H9 (cell line): Measurements from ENCODE around the gene LGALS12. TPM values are rescaled to one million over a fixed set of nuclear protein-coding genes. Genes with fewer than 3 reads are reported as not detected.

Source experiments
- DNase-seq: peaks from one replicate; pipeline ENCODE4 v3.0.0-alpha.2; 2017
- H2AFZ ChIP-seq: one replicate; pipeline ENCODE4 v1.6.1; 2013; ENCODE audit warnings: mild to moderate bottlenecking, low read length, control low read depth, moderate library complexity
- H2AK5ac ChIP-seq: 2 replicates; pipeline ENCODE4 v1.6.1; 2013; ENCODE audit warnings: low read length, control low read depth, mixed read lengths; ENCODE audit not compliant: insufficient read length
- H2BK120ac ChIP-seq: one replicate; pipeline ENCODE4 v1.6.1; 2013; ENCODE audit warnings: low read depth, mild to moderate bottlenecking, low read length, control low read depth, inconsistent platforms; ENCODE audit not compliant: poor library complexity, severe bottlenecking
- H2BK12ac ChIP-seq: 2 replicates; pipeline ENCODE4 v1.6.1; 2013; ENCODE audit warnings: low read length, control low read depth, mixed read lengths, low read depth; ENCODE audit not compliant: insufficient read length
- H2BK15ac ChIP-seq: 2 replicates; pipeline ENCODE4 v1.6.1; 2013; ENCODE audit warnings: low read depth, low read length, control low read depth
- H2BK20ac ChIP-seq: one replicate; pipeline ENCODE4 v1.6.1; 2013; ENCODE audit warnings: low read depth, mild to moderate bottlenecking, low read length, control low read depth, inconsistent platforms; ENCODE audit not compliant: poor library complexity, severe bottlenecking
- H2BK5ac ChIP-seq: 2 replicates; pipeline ENCODE4 v1.6.1; 2013; ENCODE audit warnings: low read length, control low read depth, mixed read lengths; ENCODE audit not compliant: insufficient read length
- H3K14ac ChIP-seq: 2 replicates; pipeline ENCODE4 v1.6.1; 2013; ENCODE audit warnings: low read length, control low read depth; ENCODE audit not compliant: insufficient read depth
- H3K18ac ChIP-seq: 2 replicates; pipeline ENCODE4 v1.6.1; 2013; ENCODE audit warnings: low read depth, mild to moderate bottlenecking, mixed read lengths, low read length, control low read depth; ENCODE audit not compliant: insufficient read length
- H3K23ac ChIP-seq: 2 replicates; pipeline ENCODE4 v1.6.1; 2013; ENCODE audit warnings: low read length, control low read depth, mixed read lengths, low read depth; ENCODE audit not compliant: insufficient read length
- H3K23me2 ChIP-seq: 2 replicates; pipeline ENCODE4 v1.6.1; 2013; ENCODE audit warnings: low read depth, mild to moderate bottlenecking, mixed read lengths, low read length, control low read depth; ENCODE audit not compliant: insufficient read length, poor library complexity, severe bottlenecking
- H3K27ac ChIP-seq: 2 replicates; pipeline ENCODE4 v1.5.1; 2013; ENCODE audit warnings: low read length, control low read depth, mixed read lengths, low read depth; ENCODE audit not compliant: insufficient read length
- H3K27me3 ChIP-seq: 2 replicates; pipeline ENCODE4 v1.6.1; 2013; ENCODE audit warnings: low read length, control low read depth, inconsistent platforms; ENCODE audit not compliant: insufficient read depth
- H3K4ac ChIP-seq: 2 replicates; pipeline ENCODE4 v1.6.1; 2013; ENCODE audit warnings: low read depth, mild to moderate bottlenecking, control low read depth, inconsistent platforms, low read length, moderate library complexity
- H3K4me1 ChIP-seq: 2 replicates; pipeline ENCODE4 v1.6.1; 2013; ENCODE audit warnings: low read length, control low read depth, inconsistent platforms; ENCODE audit not compliant: insufficient read depth
- H3K4me2 ChIP-seq: 2 replicates; pipeline ENCODE4 v1.6.1; 2013; ENCODE audit warnings: low read length, control low read depth, mixed read lengths; ENCODE audit not compliant: insufficient read length, insufficient read depth
- H3K56ac ChIP-seq: 2 replicates; pipeline ENCODE4 v1.6.1; 2013; ENCODE audit warnings: low read depth, mild to moderate bottlenecking, mixed read lengths, low read length, control low read depth; ENCODE audit not compliant: insufficient read length
- H3K79me1 ChIP-seq: 2 replicates; pipeline ENCODE4 v1.6.1; 2013; ENCODE audit warnings: low read depth, mild to moderate bottlenecking, moderate library complexity, low read length, control low read depth, inconsistent platforms; ENCODE audit not compliant: insufficient read depth, poor library complexity, severe bottlenecking
- H3K79me2 ChIP-seq: 2 replicates; pipeline ENCODE4 v1.6.1; 2013; ENCODE audit warnings: low read length, control low read depth, inconsistent platforms; ENCODE audit not compliant: insufficient read depth
- H3K9ac ChIP-seq: 2 replicates; pipeline ENCODE4 v1.6.1; 2013; ENCODE audit warnings: low read length, control low read depth, mixed read lengths; ENCODE audit not compliant: insufficient read length; ENCODE audit errors: extremely low read depth
- H3K9me3 ChIP-seq: one replicate; pipeline ENCODE4 v1.6.1; 2013; ENCODE audit warnings: low read depth, low read length, inconsistent platforms; ENCODE audit not compliant: control insufficient read depth
- H3T11ph ChIP-seq: one replicate; pipeline ENCODE4 v1.6.1; 2013; ENCODE audit warnings: mild to moderate bottlenecking, low read length, control low read depth, inconsistent platforms
- H4K20me1 ChIP-seq: one replicate; pipeline ENCODE4 v1.6.1; 2013; ENCODE audit not compliant: control insufficient read depth, insufficient read length, insufficient read depth
- H4K5ac ChIP-seq: 2 replicates; pipeline ENCODE4 v1.6.1; 2013; ENCODE audit warnings: low read depth, mild to moderate bottlenecking, mixed read lengths, low read length, control low read depth; ENCODE audit not compliant: insufficient read length
- H4K8ac ChIP-seq: replicated peaks from 2 replicates; pipeline ENCODE4 v1.6.1; 2013; ENCODE audit warnings: low read length, control low read depth, mixed read lengths, low read depth; ENCODE audit not compliant: insufficient read length
- H4K91ac ChIP-seq: 2 replicates; pipeline ENCODE4 v1.6.1; 2013; ENCODE audit warnings: low read depth, mild to moderate bottlenecking, moderate library complexity, mixed read lengths, low read length, control low read depth; ENCODE audit not compliant: insufficient read length
- H3K27ac Mint-ChIP-seq, 3 experiments: 2 replicates in 2 of 3; 3 replicates in 1 of 3; pipeline ENCODE4 v1.8.0; 2020 to 2021; ENCODE audit warnings: mixed read lengths in 3 of 3, mild to moderate bottlenecking in 1 of 3, moderate library complexity in 1 of 3
- H3K27me3 Mint-ChIP-seq: 2 replicates; pipeline ENCODE4 v1.8.0; 2021; ENCODE audit warnings: low read depth, mild to moderate bottlenecking, moderate library complexity, mixed read lengths
- H3K36me3 Mint-ChIP-seq, 3 experiments: 2 replicates in 2 of 3; 3 replicates in 1 of 3; pipeline ENCODE4 v1.8.0; 2020 to 2021; ENCODE audit warnings: low read depth in 3 of 3, mixed read lengths in 3 of 3; ENCODE audit not compliant: insufficient read depth in 1 of 3
- H3K4me1 Mint-ChIP-seq, 2 experiments: 2 replicates each; pipeline ENCODE4 v1.8.0; 2020; ENCODE audit warnings: mixed read lengths in 2 of 2
- H3K4me3 Mint-ChIP-seq, 2 experiments: 2 replicates in 1 of 2; 3 replicates in 1 of 2; pipeline ENCODE4 v1.8.0; 2020 to 2021; ENCODE audit warnings: mild to moderate bottlenecking in 2 of 2, mixed read lengths in 2 of 2, moderate library complexity in 1 of 2
- H3K9me3 Mint-ChIP-seq, 2 experiments: 2 replicates in 1 of 2; 3 replicates in 1 of 2; pipeline ENCODE4 v1.8.0; 2020; ENCODE audit warnings: mild to moderate bottlenecking in 2 of 2, mixed read lengths in 2 of 2, moderate library complexity in 1 of 2
- CTCF ChIP-seq: fragments of 200-600 bp; sonication (generic); conservative IDR thresholded peaks from 3 replicates; pipeline ENCODE4 v1.8.0; 2021; ENCODE audit warnings: antibody characterized with exemption, mild to moderate bottlenecking
- WGBS: extraction: QIAGEN DNeasy Blood & Tissue Kit; methylation state at CpG from one replicate; pipeline ENCODE4 v1.1.7; 2013; ENCODE audit warnings: missing lambda C conversion rate, low lambda C conversion rate, mixed read lengths; ENCODE audit not compliant: insufficient read length; ENCODE audit errors: extremely low coverage; 5-methylcytosine and 5-hydroxymethylcytosine counted together
- total RNA-seq: library from RNA; stranded (reverse); gene quantifications from 2 replicates; pipeline ENCODE4 v1.2.1, GENCODE V29; 2021

The LGALS12 gene
- total RNA-seq, 1 experiment from 2014 or later, result 1.9 TPM

GRCh38 chr11:63518548-63518947 is 12.7 kb downstream of the LGALS12 start:
- no peak overlapping the region for H3K56ac ChIP-seq
- no peaks in the 10 kb centered on the region for H3K27me3 ChIP-seq
- no peaks in the 10 kb centered on the region for H4K20me1 ChIP-seq
- no peak overlapping the region for H3K23ac ChIP-seq
- H3K27ac ChIP-seq, result no peak overlapping the region
- Mint-ChIP-seq H3K4me3 (no peak overlapping the region), H3K9me3 (peaks cover 23 to 25% of the 10 kb centered on the region in 2 experiments), H3K27ac (no peak overlapping the region), H3K4me1 (peaks cover 0 to 12% of the 10 kb centered on the region in 2 experiments; a peak in 2 of 4 replicates), H3K36me3 (peaks cover 7 to 31% (median 27%) of the 10 kb centered on the region in 3 experiments; a peak in 6 of 7 replicates), H3K27me3 (no peaks in the 10 kb centered on the region)
- H4K91ac ChIP-seq, result no peak overlapping the region
- H4K8ac ChIP-seq, result no peak overlapping the region
- TF ChIP-seq CTCF, result no peak
- H3K9me3 ChIP-seq, result peaks cover 6% of the 10 kb centered on the region
- no peak overlapping the region for H2BK20ac ChIP-seq
- H3K79me2 ChIP-seq, result no peaks in the 10 kb centered on the region
- no peak overlapping the region for H2BK5ac ChIP-seq
- no peak overlapping the region for H2AK5ac ChIP-seq
- H2BK12ac ChIP-seq, result no peak overlapping the region
- H3K23me2 ChIP-seq, result no peaks in the 10 kb centered on the region
- no peak overlapping the region for H2BK15ac ChIP-seq
- no peak overlapping the region for H2BK120ac ChIP-seq
- no peak overlapping the region for H3K9ac ChIP-seq
- no peaks in the 10 kb centered on the region for H3K79me1 ChIP-seq
- no CpG with 5 or more reads among the region's 1 CpG for WGBS
- no peak overlapping the region for H3K4ac ChIP-seq
- no peak overlapping the region for H3T11ph ChIP-seq
- no peak for DNase-seq
- H3K18ac ChIP-seq, result no peak overlapping the region
- H3K4me1 ChIP-seq, result no peaks in the 10 kb centered on the region
- no peak overlapping the region for H3K14ac ChIP-seq
- H4K5ac ChIP-seq, result no peak overlapping the region
- H2AFZ ChIP-seq, result no peak overlapping the region
- H3K4me2 ChIP-seq, result no peak overlapping the region
